ENCODE measurements around the gene PPP3CA. TPM values are rescaled to one million over a fixed set of nuclear protein-coding genes. Genes with fewer than 3 reads are reported as not detected.

The PPP3CA gene
- total and polyA plus RNA-seq, 2 of the 8 experiments (the other 6 are each of a cell fraction or from before 2014, with no cell fraction given) = 7.9 to 35.0 TPM

- Histone ChIP-seq H3K9me3 (ENCODE audit: insufficient read depth in 2 of 2, low read depth in 1 of 2, low read length in 1 of 2) (no peaks in the 10 kb centered on the region), H3K36me3 (ENCODE audit: control insufficient read depth in 2 of 4, insufficient read depth in 4 of 4, low read length in 3 of 4) (no peaks in the 10 kb centered on the region), H3K14ac (ENCODE audit: insufficient read length) (no peak overlapping the region), H3K4ac (replicated peaks; ENCODE audit: insufficient read length, low read depth, low read length) (no peak overlapping the region), H2BK120ac (replicated peaks; ENCODE audit: low read depth, low read length) (no peak overlapping the region), H4K8ac (ENCODE audit: extremely low read depth, insufficient read depth, low read length) (no peak overlapping the region), H3K79me2 (ENCODE audit: control insufficient read depth in 1 of 2, insufficient read depth in 2 of 2, low read length in 2 of 2) (peaks cover 0 to 31% of the 10 kb centered on the region in 2 experiments; a peak in 2 of 4 replicates), H3K79me1 (ENCODE audit: low read depth, low read length) (no peaks in the 10 kb centered on the region; the same call in 1 of the 2 replicates), H2BK20ac (ENCODE audit: low read length) (no peak overlapping the region), H3K18ac (ENCODE audit: extremely low read depth, low read length) (no peak overlapping the region), H3K4me3 (ENCODE audit: extremely low read depth in 1 of 4, insufficient read depth in 2 of 4, low read depth in 3 of 4, low read length in 4 of 4) (no peak overlapping the region), H2AK5ac (ENCODE audit: low read depth, low read length) (no peak overlapping the region), H3K27me3 (replicated peaks in 1 of 4; ENCODE audit: control insufficient read depth in 3 of 4, extremely low read depth in 1 of 4, insufficient read depth in 3 of 4, low read length in 3 of 4) (no peaks in the 10 kb centered on the region), H2BK5ac (ENCODE audit: low read depth, low read length) (no peak overlapping the region), H3K23me2 (ENCODE audit: low read depth, low read length) (no peaks in the 10 kb centered on the region; the same call in 1 of the 2 replicates), H2BK15ac (ENCODE audit: low read length) (no peak overlapping the region), H3K4me2 (ENCODE audit: insufficient read depth in 1 of 2, low read depth in 2 of 2, low read length in 2 of 2) (no peak overlapping the region), H3K56ac (replicated peaks; ENCODE audit: insufficient read length, low read depth, low read length) (no peak overlapping the region), H2BK12ac (ENCODE audit: low read depth, low read length) (no peak overlapping the region), H4K5ac (ENCODE audit: insufficient read length, low read depth, low read length) (no peak overlapping the region), H3K4me1 (replicated peaks in 1 of 4; ENCODE audit: control insufficient read depth in 3 of 4, insufficient read depth in 4 of 4, low read length in 3 of 4) (peaks cover 0 to 6% (median 4%) of the 10 kb centered on the region in 4 experiments; a peak in 5 of 7 replicates), H4K20me1 (replicated peaks in 1 of 2; ENCODE audit: control insufficient read depth in 1 of 2, insufficient read depth in 2 of 2, low read length in 2 of 2) (peaks cover 0 to 2% of the 10 kb centered on the region in 2 experiments), H3K9ac (replicated peaks in 1 of 4; ENCODE audit: extremely low read depth in 1 of 4, low read depth in 3 of 4, low read length in 3 of 4) (no peak overlapping the region), H3K27ac (ENCODE audit: low read depth, low read length) (no peak overlapping the region), H4K91ac (replicated peaks; ENCODE audit: insufficient read length, low read length) (no peak overlapping the region), H3K23ac (ENCODE audit: insufficient read length) (no peak overlapping the region), H2AFZ (ENCODE audit: low read length) (no peak overlapping the region)
- no peak for DNase-seq (ENCODE audit: low read depth in 1 of 2, low spot score in 2 of 2)
- POLR2A ChIA-PET (ENCODE audit: partially characterized antibody) = no interaction called here
- 93% methylated on average over 2 of the region's 2 CpGs; no CpG with 5 or more reads in 1 of the 2 experiments for WGBS, 2 experiments (ENCODE audit: extremely low coverage in 1 of 2, insufficient coverage in 1 of 2, insufficient read length in 1 of 2, insufficient replicate concordance in 2 of 2, low coverage in 1 of 2, low lambda C conversion rate in 2 of 2, missing lambda C conversion rate in 1 of 2)
- CTCF ChIA-PET (ENCODE audit: partially characterized antibody) = interaction anchor here (0.5 to 1.7 kb wide), 3 partner anchors 10 to 124 kb away, joined by 3 to 6 read pairs (median 4); no protein-coding TSS in a partner anchor
- TF ChIP-seq CBX5 (IDR thresholded peaks at IDR 0.05; ENCODE audit: low read depth, low read length) (no peak), POU5F1 (IDR thresholded peaks at IDR 0.05; ENCODE audit: low read depth, low read length) (no peak), ATF2 (IDR thresholded peaks at IDR 0.05; ENCODE audit: low read length) (no peak), NRF1 (IDR thresholded peaks at IDR 0.05; ENCODE audit: low read depth, low read length) (no peak)
- FAIRE-seq = no peak
These were observed 54.4 kb downstream of the PPP3CA start for GRCh38 chr4:101292901-101293300.

All from H1 (cell line).